Astrocyte of the cerebellum (primary cell): ENCODE measurements around the gene WDR54.

ENCODE experiments used
- DNase-seq: peaks from one replicate; pipeline ENCODE4 v3.0.0-alpha.2; 2011; ENCODE audit warnings: low read depth
- H3K4me3 ChIP-seq: 2 replicates; pipeline ENCODE4 v1.5.1; 2011; ENCODE audit warnings: mild to moderate bottlenecking, low read depth, low read length, moderate library complexity
- CTCF ChIP-seq: IDR thresholded peaks from 2 replicates; pipeline ENCODE4 v1.5.1; 2012; ENCODE audit warnings: low read length, low read depth, moderate library complexity, mild to moderate bottlenecking; ENCODE audit errors: missing control alignments
- in situ Hi-C: cut with HindIII; loops from 2 replicates; pipeline ENCODE4 v1.10.0; 2017; ENCODE audit warnings: low sequenced_read_pairs

The WDR54 gene

GRCh38 chr2:74471332-74472065 is 50.0 kb downstream of the WDR54 start:
- in situ Hi-C loops, result no loop called here
- TF ChIP-seq CTCF, result no peak
- no peak for DNase-seq
- H3K4me3 ChIP-seq, result peak overlapping the region; percentile 70

GRCh38 chr2:74472086-74472944 is 50.8 kb downstream of the WDR54 start, which contains the start of gene MRPL53:
Gene MRPL53, minus strand, starts transcription at chr2:74472680. Its CDS starts 20 bp downstream, at chr2:74472660.
- no peak for TF ChIP-seq CTCF
- peak; percentile 85 for DNase-seq
- H3K4me3 ChIP-seq, result peak within 1 kb of the TSS; percentile 70
- in situ Hi-C loops, result no loop called here

- no peak for TF ChIP-seq CTCF
- in situ Hi-C loops, result no loop called here
- H3K4me3 ChIP-seq, result peak overlapping the region; percentile 70
- no peak for DNase-seq
Observed at GRCh38 chr2:74472945-74473258, 51.4 kb downstream of the WDR54 start.

- no peak for DNase-seq
- no peak for TF ChIP-seq CTCF
- no peak overlapping the region for H3K4me3 ChIP-seq
- in situ Hi-C loops, result no loop called here
Observed at GRCh38 chr2:74474481-74474880, 53.0 kb downstream of the WDR54 start.

- H3K4me3 ChIP-seq, result no peak overlapping the region
- DNase-seq, result no peak
- in situ Hi-C loops, result no loop called here
- TF ChIP-seq CTCF, result peak; percentile 17
Observed at GRCh38 chr2:74474899-74475298, 53.4 kb downstream of the WDR54 start.
